Measurements from ENCODE around the gene TPM2.

Gene TPM2

DNA sequence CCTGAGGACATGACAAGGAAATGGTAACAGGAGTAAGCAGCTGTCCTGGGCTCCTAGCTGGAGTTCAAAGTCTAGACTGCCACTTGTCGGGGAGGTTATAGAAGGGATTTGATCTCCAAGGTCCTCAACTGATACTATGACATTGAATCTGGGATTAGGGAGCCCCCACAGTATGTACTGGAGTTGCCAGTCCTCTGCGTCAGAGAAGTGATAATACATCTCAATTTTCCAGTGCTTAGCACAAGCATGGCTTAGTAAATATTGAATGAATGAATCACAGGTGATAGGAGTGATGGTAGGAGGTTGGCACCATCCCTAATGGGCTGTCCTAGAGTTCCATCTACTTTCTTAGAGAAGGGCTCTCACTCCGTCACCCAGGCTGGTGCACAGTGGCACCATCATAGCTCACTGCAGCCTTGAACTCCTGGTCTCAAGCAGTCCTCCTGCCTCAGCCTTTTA is 6.2 kb upstream of the TPM2 start (continued):
- no peak for TF ChIP-seq ISL1 (CRISPR knock-in tag; IDR thresholded peaks at IDR 0.05)

DNA sequence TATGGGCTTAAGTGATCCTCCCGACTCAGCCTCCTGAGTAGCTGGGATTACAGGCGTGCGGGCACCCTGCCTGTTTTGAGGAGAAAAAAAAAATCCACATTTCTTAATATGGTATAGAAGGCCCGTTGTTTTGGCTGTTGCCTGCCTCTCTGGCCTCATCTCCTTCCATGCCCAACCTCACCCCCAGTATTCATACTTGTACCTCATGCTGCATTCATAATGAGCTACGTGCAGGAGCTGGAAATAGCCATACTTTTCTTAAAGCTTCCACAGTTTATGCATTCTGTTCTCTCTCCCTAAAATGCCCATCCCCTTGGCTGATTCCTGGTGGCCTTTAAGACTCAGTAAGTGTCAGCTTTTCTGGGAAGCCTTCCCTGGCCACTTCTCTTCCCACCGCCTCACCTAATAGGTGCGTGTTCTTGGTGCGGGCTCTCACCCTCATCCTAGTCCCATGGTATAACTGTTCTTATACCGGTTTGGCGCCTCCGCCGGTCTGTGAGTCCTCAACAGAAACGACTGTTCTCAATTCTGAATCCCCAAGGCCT is 2.1 kb upstream of the TPM2 start:
- no peak for ATAC-seq
- TF ChIP-seq TCF4 (CRISPR knock-in tag; IDR thresholded peaks at IDR 0.05; ENCODE audit: borderline replicate concordance) (no peak), ZFP30 (CRISPR knock-in tag; IDR thresholded peaks at IDR 0.05) (no peak), GLIS3 (CRISPR knock-in tag; IDR thresholded peaks at IDR 0.05) (no peak), ZNF8 (CRISPR knock-in tag; IDR thresholded peaks at IDR 0.05) (no peak), ZNF70 (CRISPR knock-in tag; IDR thresholded peaks at IDR 0.05) (no peak), ISL1 (CRISPR knock-in tag; IDR thresholded peaks at IDR 0.05) (no peak), BACH2 (CRISPR knock-in tag; IDR thresholded peaks at IDR 0.05; ENCODE audit: borderline replicate concordance) (no peak), ARNTL (CRISPR knock-in tag; IDR thresholded peaks at IDR 0.05; ENCODE audit: borderline replicate concordance, low read depth) (no peak), RARB (CRISPR knock-in tag; IDR thresholded peaks at IDR 0.05) (no peak), ZFP3 (CRISPR knock-in tag; IDR thresholded peaks at IDR 0.05) (no peak), ZC3H10 (CRISPR knock-in tag; IDR thresholded peaks at IDR 0.05) (no peak)
- TF ChIP-seq, protein P1, sequence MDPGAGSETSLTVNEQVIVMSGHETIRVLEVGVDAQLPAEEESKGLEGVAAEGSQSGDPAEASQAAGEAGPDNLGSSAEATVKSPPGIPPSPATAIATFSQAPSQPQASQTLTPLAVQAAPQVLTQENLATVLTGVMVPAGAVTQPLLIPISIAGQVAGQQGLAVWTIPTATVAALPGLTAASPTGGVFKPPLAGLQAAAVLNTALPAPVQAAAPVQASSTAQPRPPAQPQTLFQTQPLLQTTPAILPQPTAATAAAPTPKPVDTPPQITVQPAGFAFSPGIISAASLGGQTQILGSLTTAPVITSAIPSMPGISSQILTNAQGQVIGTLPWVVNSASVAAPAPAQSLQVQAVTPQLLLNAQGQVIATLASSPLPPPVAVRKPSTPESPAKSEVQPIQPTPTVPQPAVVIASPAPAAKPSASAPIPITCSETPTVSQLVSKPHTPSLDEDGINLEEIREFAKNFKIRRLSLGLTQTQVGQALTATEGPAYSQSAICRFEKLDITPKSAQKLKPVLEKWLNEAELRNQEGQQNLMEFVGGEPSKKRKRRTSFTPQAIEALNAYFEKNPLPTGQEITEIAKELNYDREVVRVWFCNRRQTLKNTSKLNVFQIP (CRISPR knock-in tag; IDR thresholded peaks at IDR 0.05; ENCODE audit: borderline replicate concordance, low read depth) = no peak
- TF ChIP-seq, protein P2, sequence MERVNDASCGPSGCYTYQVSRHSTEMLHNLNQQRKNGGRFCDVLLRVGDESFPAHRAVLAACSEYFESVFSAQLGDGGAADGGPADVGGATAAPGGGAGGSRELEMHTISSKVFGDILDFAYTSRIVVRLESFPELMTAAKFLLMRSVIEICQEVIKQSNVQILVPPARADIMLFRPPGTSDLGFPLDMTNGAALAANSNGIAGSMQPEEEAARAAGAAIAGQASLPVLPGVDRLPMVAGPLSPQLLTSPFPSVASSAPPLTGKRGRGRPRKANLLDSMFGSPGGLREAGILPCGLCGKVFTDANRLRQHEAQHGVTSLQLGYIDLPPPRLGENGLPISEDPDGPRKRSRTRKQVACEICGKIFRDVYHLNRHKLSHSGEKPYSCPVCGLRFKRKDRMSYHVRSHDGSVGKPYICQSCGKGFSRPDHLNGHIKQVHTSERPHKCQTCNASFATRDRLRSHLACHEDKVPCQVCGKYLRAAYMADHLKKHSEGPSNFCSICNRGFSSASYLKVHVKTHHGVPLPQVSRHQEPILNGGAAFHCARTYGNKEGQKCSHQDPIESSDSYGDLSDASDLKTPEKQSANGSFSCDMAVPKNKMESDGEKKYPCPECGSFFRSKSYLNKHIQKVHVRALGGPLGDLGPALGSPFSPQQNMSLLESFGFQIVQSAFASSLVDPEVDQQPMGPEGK (CRISPR knock-in tag; IDR thresholded peaks at IDR 0.05; ENCODE audit: borderline replicate concordance) = no peak

- ATAC-seq = peak; percentile 29; the same call in 2 of the 3 replicates
These were observed 1.6 kb upstream of the TPM2 start for GRCh38 chr9:35691334-35691650.

More at GRCh38 chr9:35691334-35691650, 1.6 kb upstream of the TPM2 start:
- TF ChIP-seq GLIS3 (CRISPR knock-in tag; IDR thresholded peaks at IDR 0.05) (no peak), CREB5 (CRISPR knock-in tag; IDR thresholded peaks at IDR 0.05; ENCODE audit: low read depth) (no peak), BACH2 (CRISPR knock-in tag; IDR thresholded peaks at IDR 0.05; ENCODE audit: borderline replicate concordance) (no peak), ZFP3 (CRISPR knock-in tag; IDR thresholded peaks at IDR 0.05) (no peak), CSDC2 (CRISPR knock-in tag; IDR thresholded peaks at IDR 0.05) (no peak), TSHZ2 (CRISPR knock-in tag; IDR thresholded peaks at IDR 0.05) (no peak), OSR1 (CRISPR knock-in tag; IDR thresholded peaks at IDR 0.05) (no peak)
- TF ChIP-seq, protein P3, sequence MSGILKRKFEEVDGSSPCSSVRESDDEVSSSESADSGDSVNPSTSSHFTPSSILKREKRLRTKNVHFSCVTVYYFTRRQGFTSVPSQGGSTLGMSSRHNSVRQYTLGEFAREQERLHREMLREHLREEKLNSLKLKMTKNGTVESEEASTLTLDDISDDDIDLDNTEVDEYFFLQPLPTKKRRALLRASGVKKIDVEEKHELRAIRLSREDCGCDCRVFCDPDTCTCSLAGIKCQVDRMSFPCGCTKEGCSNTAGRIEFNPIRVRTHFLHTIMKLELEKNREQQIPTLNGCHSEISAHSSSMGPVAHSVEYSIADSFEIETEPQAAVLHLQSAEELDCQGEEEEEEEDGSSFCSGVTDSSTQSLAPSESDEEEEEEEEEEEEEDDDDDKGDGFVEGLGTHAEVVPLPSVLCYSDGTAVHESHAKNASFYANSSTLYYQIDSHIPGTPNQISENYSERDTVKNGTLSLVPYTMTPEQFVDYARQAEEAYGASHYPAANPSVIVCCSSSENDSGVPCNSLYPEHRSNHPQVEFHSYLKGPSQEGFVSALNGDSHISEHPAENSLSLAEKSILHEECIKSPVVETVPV (CRISPR knock-in tag; IDR thresholded peaks at IDR 0.05) = no peak
